GM12878 (cell line): Measurements from ENCODE around the gene DNASE2B. TPM values are rescaled to one million over a fixed set of nuclear protein-coding genes. Genes with fewer than 3 reads are reported as not detected.

Experiments
- ATAC-seq: fragments of 200-7000 bp; cut with Tn5 transposase; 3 replicates; pipeline ENCODE4 v1.9.1; 2020; ENCODE audit warnings: mild to moderate bottlenecking, moderate library complexity
- BruUV-seq: library from RNA; stranded (reverse); fragments of 400-500 nt; replicated peaks from 2 replicates; lab custom pipeline; 2021; lab: Mats Ljungman, UMichigan
- CTCF ChIA-PET: fragments of 300-600 bp; sonication (Branson Sonifier 250); formaldehyde crosslinking; extraction: SDS; loops from one replicate; lab custom pipeline; 2021; ENCODE audit warnings: inconsistent platforms; lab: Yijun Ruan, JAX
- POLR2A ChIA-PET: fragments of 350-600 bp; formaldehyde crosslinking; extraction: SDS; loops from one replicate; lab custom pipeline; 2021; ENCODE audit warnings: inconsistent platforms; lab: Charles Lee
- RAD21 ChIA-PET: fragments of 300-600 bp; sonication (Branson Sonifier 250); formaldehyde crosslinking; loops from one replicate; lab custom pipeline; 2023; ENCODE audit warnings: antibody characterized with exemption; ENCODE audit not compliant: unreplicated experiment; lab: Charles Lee
- SMC1A ChIA-PET: fragments of 300-600 bp; sonication (Branson Sonifier 250); formaldehyde crosslinking; loops from one replicate; lab custom pipeline; 2023; ENCODE audit not compliant: unreplicated experiment, uncharacterized antibody; lab: Charles Lee
- DNase-seq: peaks from one replicate; pipeline ENCODE4 v3.0.0-alpha.2; 2011; ENCODE audit warnings: low read depth, low spot score
- FAIRE-seq: peaks from 3 replicates; lab custom pipeline; 2011; peaks lifted over from hg19 to GRCh38; lab: Jason Lieb, UNC
- H2AFZ ChIP-seq: 2 replicates; pipeline ENCODE4 v1.6.0; 2011; ENCODE audit warnings: low read depth, low read length, control low read depth; ENCODE audit not compliant: control insufficient read depth
- H3K27ac ChIP-seq: 2 replicates; pipeline ENCODE4 v1.5.1; 2011; ENCODE audit warnings: control low read depth; ENCODE audit not compliant: control insufficient read depth, insufficient read depth
- H3K27me3 ChIP-seq, 2 experiments: replicated peaks in 1 of 2; 2 replicates each; pipeline versions ENCODE4 v1.6.0 to v1.6.1; 2011; ENCODE audit warnings: low read length in 1 of 2; ENCODE audit not compliant: control insufficient read depth in 2 of 2, insufficient read depth in 2 of 2
- H3K36me3 ChIP-seq, 2 experiments: 2 replicates each; pipeline ENCODE4 v1.5.1; 2011; ENCODE audit warnings: low read length in 1 of 2; ENCODE audit not compliant: control insufficient read depth in 2 of 2, insufficient read depth in 2 of 2
- H3K4me1 ChIP-seq: 2 replicates; pipeline ENCODE4 v1.6.1; 2011; ENCODE audit warnings: mild to moderate bottlenecking, low read length, moderate library complexity, mixed read lengths; ENCODE audit not compliant: control insufficient read depth, insufficient read depth
- H3K4me2 ChIP-seq: 2 replicates; pipeline ENCODE4 v1.6.0; 2011; ENCODE audit warnings: control low read depth; ENCODE audit not compliant: control insufficient read depth, insufficient read depth
- H3K4me3 ChIP-seq: fragments of 200-600 bp; sonication (generic); 2 replicates; pipeline ENCODE4 v1.5.1; 2016
- H3K79me2 ChIP-seq: 2 replicates; pipeline ENCODE4 v1.6.0; 2011; ENCODE audit warnings: low read length; ENCODE audit not compliant: control insufficient read depth, insufficient read depth
- H3K9ac ChIP-seq: 2 replicates; pipeline ENCODE4 v1.8.0; 2011; ENCODE audit warnings: low read length, control low read depth, mixed read lengths; ENCODE audit not compliant: control insufficient read depth, insufficient read depth
- H3K9me3 ChIP-seq: replicated peaks from 3 replicates; pipeline ENCODE4 v1.5.1; 2011; ENCODE audit warnings: mild to moderate bottlenecking, low read length; ENCODE audit not compliant: control insufficient read depth, insufficient read depth
- H4K20me1 ChIP-seq: 2 replicates; pipeline ENCODE4 v1.6.0; 2011; ENCODE audit not compliant: control insufficient read depth, insufficient read depth
- BRCA1 ChIP-seq: IDR thresholded peaks from 2 replicates; pipeline ENCODE4 v1.6.1; 2011; ENCODE audit warnings: low read depth, low read length, improper control_type of control experiment
- CHD1 ChIP-seq: IDR thresholded peaks from 2 replicates; pipeline ENCODE4 v1.6.1; 2012; ENCODE audit warnings: low read depth, low read length, improper control_type of control experiment
- CREM ChIP-seq: IDR thresholded peaks from 2 replicates; pipeline ENCODE4 v1.6.1; 2014; ENCODE audit warnings: antibody characterized with exemption, low read depth
- ESRRA ChIP-seq: IDR thresholded peaks from 2 replicates; pipeline ENCODE4 v1.6.1; 2012; ENCODE audit warnings: mild to moderate bottlenecking, low read length, improper control_type of control experiment
- IRF4 ChIP-seq: IDR thresholded peaks from 2 replicates; pipeline ENCODE4 v1.6.1; 2011; ENCODE audit warnings: low read depth, low read length
- IRF5 ChIP-seq: fragments of 450-650 bp; IDR thresholded peaks from 2 replicates; pipeline ENCODE4 v1.6.1; 2017; ENCODE audit warnings: borderline replicate concordance
- LARP7 ChIP-seq: fragments of 450-650 bp; IDR thresholded peaks from 2 replicates; pipeline ENCODE4 v1.6.1; 2017; ENCODE audit warnings: mild to moderate bottlenecking
- MEF2B ChIP-seq: fragments of 450-650 bp; IDR thresholded peaks from 2 replicates; pipeline ENCODE4 v1.6.1; 2018; ENCODE audit warnings: mild to moderate bottlenecking, moderate library complexity; ENCODE audit not compliant: partially characterized antibody, poor library complexity, severe bottlenecking
- MYC ChIP-seq: IDR thresholded peaks from 2 replicates; pipeline ENCODE4 v1.6.1; 2011; ENCODE audit warnings: mild to moderate bottlenecking, low read length, moderate library complexity, inconsistent platforms; ENCODE audit not compliant: insufficient read depth, insufficient replicate concordance, insufficient read length, severe bottlenecking
- NR2F1 ChIP-seq: fragments of 450-650 bp; conservative IDR thresholded peaks from 2 replicates; pipeline ENCODE4 v1.6.1; 2017; ENCODE audit warnings: mild to moderate bottlenecking
- PBX3 ChIP-seq: IDR thresholded peaks from 2 replicates; pipeline ENCODE4 v1.6.1; 2011; ENCODE audit warnings: mild to moderate bottlenecking, low read depth, low read length, moderate library complexity; ENCODE audit not compliant: insufficient replicate concordance
- RAD21 ChIP-seq: IDR thresholded peaks from 2 replicates; pipeline ENCODE4 v1.6.1; 2011; ENCODE audit warnings: mild to moderate bottlenecking, low read depth, low read length, moderate library complexity; ENCODE audit not compliant: insufficient read depth
- SIX5 ChIP-seq: IDR thresholded peaks from 2 replicates; pipeline ENCODE4 v1.6.1; 2011; ENCODE audit warnings: mild to moderate bottlenecking, low read depth, low read length, moderate library complexity; ENCODE audit not compliant: severe bottlenecking
- SMAD1 ChIP-seq: fragments of 450-650 bp; IDR thresholded peaks from 2 replicates; pipeline ENCODE4 v1.6.1; 2018; ENCODE audit warnings: mild to moderate bottlenecking, low read depth; ENCODE audit not compliant: partially characterized antibody
- SREBF2 ChIP-seq: IDR thresholded peaks from 2 replicates; pipeline ENCODE4 v1.6.1; 2012; ENCODE audit warnings: mild to moderate bottlenecking, low read length
- ZNF687 ChIP-seq: fragments of 450-650 bp; IDR thresholded peaks from 2 replicates; pipeline ENCODE4 v1.6.1; 2017; ENCODE audit warnings: mild to moderate bottlenecking, moderate library complexity
- ZZZ3 ChIP-seq: IDR thresholded peaks from 2 replicates; pipeline ENCODE4 v1.6.1; 2011; ENCODE audit warnings: low read depth; ENCODE audit not compliant: control insufficient read depth, insufficient read length
- whole genome bisulfite sequencing: methylation state at CpG from one replicate; pipeline ENCODE4 v1.1.6; 2016; ENCODE audit warnings: low lambda C conversion rate; ENCODE audit not compliant: insufficient replicate concordance, insufficient coverage; ENCODE audit errors: missing lambda C conversion rate; 5-methylcytosine and 5-hydroxymethylcytosine counted together
- in situ Hi-C: fragments of 300-500 bp; cut with MboI; formaldehyde crosslinking; loops from 9 replicates; pipeline ENCODE4 v1.14.3; 2018; ENCODE audit warnings: mixed read lengths
- intact Hi-C: fragments of 100-400 bp; cut with micrococcal nuclease; formaldehyde crosslinking; loops from one replicate; pipeline ENCODE4 v1.14.2; 2022; ENCODE audit not compliant: unreplicated experiment
- polyA plus RNA-seq, 11 experiments: library from polyadenylated mRNA; depleted of rRNA in 4 of 11; unstranded in 6 of 11; stranded (reverse) in 5 of 11; fragments of >200 nt; fragmentation: Nextera tagmentation in 4 of 11; fragmentation: Illumina TruSeq in 1 of 11; extraction: Ambion mirVana in 4 of 11; extraction: Trizol in 1 of 11; gene quantifications; 1 replicate in 1 of 11; 2 replicates in 10 of 11; pipeline versions ENCODE4 v1.2.1 to v1.2.3, GENCODE V29; 2011 to 2016; ENCODE audit warnings: inconsistent platforms in 2 of 11, missing spikeins in 2 of 11, low read depth in 1 of 11
- total RNA-seq, 4 experiments: library from RNA; depleted of rRNA in 3 of 4; stranded (reverse); fragments of >200 nt in 3 of 4; fragmentation: Illumina TruSeq in 1 of 4; extraction: Trizol in 1 of 4; gene quantifications; 2 replicates each; pipeline versions ENCODE4 v1.2.1 to v1.2.3, GENCODE V29; 2013 to 2021

DNASE2B gene
- total and polyA plus RNA-seq, 10 of the 15 experiments (the other 5 are each of a cell fraction or from before 2014, with no cell fraction given), result not detected

GRCh38 chr1:84367219-84367618 is 31.1 kb upstream of the DNASE2B start (continued):
- TF ChIP-seq BRCA1, result no peak
- TF ChIP-seq SMAD1, result no peak
- TF ChIP-seq CHD1, result no peak
- no peak for TF ChIP-seq SREBF2
- TF ChIP-seq CREM, result no peak
- no peak for TF ChIP-seq MEF2B
- no peak for TF ChIP-seq MYC
- TF ChIP-seq, all 136 proteins: peak for 0

- intact Hi-C loops, result no loop called here
- Histone ChIP-seq H3K36me3 (no peaks in the 10 kb centered on the region), H3K27ac (no peak overlapping the region), H3K79me2 (no peaks in the 10 kb centered on the region), H3K9ac (no peak overlapping the region), H3K4me2 (no peak overlapping the region), H2AFZ (no peak overlapping the region), H4K20me1 (no peaks in the 10 kb centered on the region), H3K4me3 (no peak overlapping the region), H3K27me3 (no peaks in the 10 kb centered on the region), H3K4me1 (no peaks in the 10 kb centered on the region), H3K9me3 (no peaks in the 10 kb centered on the region)
- WGBS, result 63% methylated on average over 5 of the region's 5 CpGs
- no peak for TF ChIP-seq PBX3
- no peak for TF ChIP-seq RAD21
- TF ChIP-seq ESRRA, result no peak
- TF ChIP-seq IRF4, result no peak
- no peak for TF ChIP-seq SIX5
- TF ChIP-seq NR2F1, result no peak
- TF ChIP-seq ZZZ3, result no peak
- no peak for TF ChIP-seq IRF5
- no peak for TF ChIP-seq LARP7
- TF ChIP-seq ZNF687, result no peak
- CTCF ChIA-PET, result no interaction called here
- in situ Hi-C loops, result no loop called here
- no TSS peak for BruUV-seq
- no peak for FAIRE-seq
- no peak for DNase-seq
- RAD21 ChIA-PET, result no interaction called here
- no peak for ATAC-seq
- POLR2A ChIA-PET, result no interaction called here
- SMC1A ChIA-PET, result no interaction called here
Observed at GRCh38 chr1:84368441-84368840, 29.8 kb upstream of the DNASE2B start.
